ENCODE measurements around the gene GDPD5. TPM values are rescaled to one million over a fixed set of nuclear protein-coding genes. Genes with fewer than 3 reads are reported as not detected.

GDPD5 gene
- total RNA-seq, 1 experiment from 2014 or later: 7.8 TPM

DNA sequence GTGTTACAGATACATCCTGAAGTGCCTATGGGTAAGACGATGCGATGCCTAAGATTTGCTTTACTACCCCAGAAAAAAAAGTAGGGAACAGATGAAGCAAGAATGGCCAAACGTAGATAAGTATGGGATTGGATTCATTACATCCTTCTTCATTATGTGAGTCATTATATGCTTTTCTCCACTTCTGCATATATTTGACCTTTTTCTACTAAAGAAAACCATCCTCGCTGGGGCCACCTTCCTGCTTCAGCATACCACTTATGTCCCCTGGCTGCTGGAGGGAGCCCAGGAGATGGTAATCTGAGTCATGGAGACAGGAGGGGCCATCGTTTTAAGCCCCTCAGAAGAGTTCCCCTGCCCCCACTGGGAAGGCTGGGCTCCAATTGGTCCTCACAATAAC is 78.3 kb downstream of the GDPD5 start:
- H3K4me1 ChIP-seq (ENCODE audit: insufficient read depth, low read length): no peaks in the 10 kb centered on the region
- H3K27ac ChIP-seq (ENCODE audit: insufficient read length, low read depth, low read length): no peak overlapping the region
- no peaks in the 10 kb centered on the region for H3K79me1 ChIP-seq (ENCODE audit: insufficient read depth, low read depth, low read length, poor library complexity, severe bottlenecking)
- H3K9ac ChIP-seq (ENCODE audit: extremely low read depth, insufficient read length, low read length): no peak overlapping the region
- H3K56ac ChIP-seq (ENCODE audit: insufficient read length, low read depth, low read length): no peak overlapping the region
- H3K4me3 Mint-ChIP-seq: no peak overlapping the region
- H4K5ac ChIP-seq (ENCODE audit: insufficient read length, low read depth, low read length): no peak overlapping the region
- peaks cover 7% of the 10 kb centered on the region for H3K27me3 Mint-ChIP-seq (ENCODE audit: low read depth)
- H2AK5ac ChIP-seq (ENCODE audit: insufficient read length, low read length): no peak overlapping the region
- H3K9me3 ChIP-seq (ENCODE audit: control insufficient read depth, low read depth, low read length): no peaks in the 10 kb centered on the region
- WGBS (ENCODE audit: extremely low coverage, insufficient read length, low lambda C conversion rate): no CpG with 5 or more reads among the region's 5 CpGs
- H2BK20ac ChIP-seq (ENCODE audit: low read depth, low read length, poor library complexity, severe bottlenecking): no peak overlapping the region
- no peak overlapping the region for H3K27ac Mint-ChIP-seq
- no peak overlapping the region for H4K91ac ChIP-seq (ENCODE audit: insufficient read length, low read depth, low read length)
- H4K8ac ChIP-seq (replicated peaks; ENCODE audit: insufficient read length, low read depth, low read length): no peak overlapping the region
- no peaks in the 10 kb centered on the region for H3K27me3 ChIP-seq (ENCODE audit: insufficient read depth, low read length)
- H3K4me2 ChIP-seq (ENCODE audit: insufficient read depth, insufficient read length, low read length): no peak overlapping the region
- H3K9me3 Mint-ChIP-seq: no peaks in the 10 kb centered on the region
- H3K23ac ChIP-seq (ENCODE audit: insufficient read length, low read depth, low read length): no peak overlapping the region
- no peaks in the 10 kb centered on the region; a peak in 1 of 7 replicates for H3K36me3 Mint-ChIP-seq (ENCODE audit: insufficient read depth in 1 of 3, low read depth in 3 of 3)
- TF ChIP-seq, protein P1, sequence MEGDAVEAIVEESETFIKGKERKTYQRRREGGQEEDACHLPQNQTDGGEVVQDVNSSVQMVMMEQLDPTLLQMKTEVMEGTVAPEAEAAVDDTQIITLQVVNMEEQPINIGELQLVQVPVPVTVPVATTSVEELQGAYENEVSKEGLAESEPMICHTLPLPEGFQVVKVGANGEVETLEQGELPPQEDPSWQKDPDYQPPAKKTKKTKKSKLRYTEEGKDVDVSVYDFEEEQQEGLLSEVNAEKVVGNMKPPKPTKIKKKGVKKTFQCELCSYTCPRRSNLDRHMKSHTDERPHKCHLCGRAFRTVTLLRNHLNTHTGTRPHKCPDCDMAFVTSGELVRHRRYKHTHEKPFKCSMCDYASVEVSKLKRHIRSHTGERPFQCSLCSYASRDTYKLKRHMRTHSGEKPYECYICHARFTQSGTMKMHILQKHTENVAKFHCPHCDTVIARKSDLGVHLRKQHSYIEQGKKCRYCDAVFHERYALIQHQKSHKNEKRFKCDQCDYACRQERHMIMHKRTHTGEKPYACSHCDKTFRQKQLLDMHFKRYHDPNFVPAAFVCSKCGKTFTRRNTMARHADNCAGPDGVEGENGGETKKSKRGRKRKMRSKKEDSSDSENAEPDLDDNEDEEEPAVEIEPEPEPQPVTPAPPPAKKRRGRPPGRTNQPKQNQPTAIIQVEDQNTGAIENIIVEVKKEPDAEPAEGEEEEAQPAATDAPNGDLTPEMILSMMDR (conservative IDR thresholded peaks at IDR 0.05): no peak
- H3T11ph ChIP-seq (ENCODE audit: low read length): no peak overlapping the region
- DNase-seq: no peak
- no peak overlapping the region for H3K14ac ChIP-seq (ENCODE audit: insufficient read depth, low read length)
- no peak overlapping the region for H2BK5ac ChIP-seq (ENCODE audit: insufficient read length, low read length)
- peaks cover 0 to 6% of the 10 kb centered on the region in 2 experiments; a peak in 1 of 4 replicates for H3K4me1 Mint-ChIP-seq
- no peaks in the 10 kb centered on the region for H4K20me1 ChIP-seq (ENCODE audit: control insufficient read depth, insufficient read depth, insufficient read length)
- H2BK120ac ChIP-seq (ENCODE audit: low read depth, low read length, poor library complexity, severe bottlenecking): no peak overlapping the region
- H2BK12ac ChIP-seq (ENCODE audit: insufficient read length, low read depth, low read length): no peak overlapping the region
- H3K4ac ChIP-seq (ENCODE audit: low read depth, low read length): no peak overlapping the region
- H2AFZ ChIP-seq (ENCODE audit: low read length): no peak overlapping the region
- H3K79me2 ChIP-seq (ENCODE audit: insufficient read depth, low read length): no peaks in the 10 kb centered on the region
- H3K18ac ChIP-seq (ENCODE audit: insufficient read length, low read depth, low read length): no peak overlapping the region
- no peak overlapping the region for H2BK15ac ChIP-seq (ENCODE audit: low read depth, low read length)
- H3K23me2 ChIP-seq (ENCODE audit: insufficient read length, low read depth, low read length, poor library complexity, severe bottlenecking): no peaks in the 10 kb centered on the region
